ENCODE measurements around the gene UGCG. TPM values are rescaled to one million over a fixed set of nuclear protein-coding genes. Genes with fewer than 3 reads are reported as not detected.

UGCG gene
- total RNA-seq, 2 donors from 2014 or later, result 17.1 to 26.2 TPM

DNA sequence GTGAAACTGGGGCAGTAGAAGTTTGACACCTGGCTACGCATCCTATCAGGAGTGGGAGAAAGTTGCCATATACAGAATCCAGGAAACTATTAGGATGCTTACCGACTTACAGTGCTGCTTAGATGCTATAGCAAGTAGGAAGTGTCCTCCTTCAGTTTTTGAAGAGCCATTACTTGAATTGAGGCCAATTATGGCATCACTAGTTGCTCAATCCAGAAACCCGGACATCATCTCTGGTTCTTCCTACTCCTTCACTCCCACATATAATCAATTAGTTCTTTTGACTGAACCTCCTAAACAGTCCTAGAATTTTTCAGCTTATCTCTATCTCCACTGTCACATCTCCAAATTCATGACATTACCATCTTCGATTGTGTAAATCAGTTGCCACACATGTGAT lies 41.8 kb upstream of the UGCG start:
- no peaks in the 10 kb centered on the region for H3K9me3 ChIP-seq
- intact Hi-C loops (cut with DNase I), result no loop called here
- H3K27ac ChIP-seq, result no peak overlapping the region
- no peaks in the 10 kb centered on the region for H3K27me3 ChIP-seq
- H3K4me3 ChIP-seq, result no peak overlapping the region
- WGBS, 2 donors, result 75 to 90% methylated on average over 4 of the region's 4 CpGs
- H3K4me1 ChIP-seq, result no peaks in the 10 kb centered on the region
- DNase-seq, result no peak
- ATAC-seq, result no peak
- TF ChIP-seq POLR2A (IDR thresholded peaks at IDR 0.05), result no peak
- TF ChIP-seq CTCF (IDR thresholded peaks at IDR 0.05), result no peak
- no peaks in the 10 kb centered on the region for H3K36me3 ChIP-seq (replicated peaks in 1 of 2; ENCODE audit: insufficient read depth in 1 of 2, low read depth in 2 of 2)

GRCh38 chr9:111857555-111858211 lies 38.9 kb upstream of the UGCG start:
- 74 to 76% methylated on average over 3 of the region's 3 CpGs for WGBS, 2 donors
- DNase-seq, result no peak
- no peaks in the 10 kb centered on the region for H3K27me3 ChIP-seq
- H3K4me3 ChIP-seq, result no peak overlapping the region
- no peaks in the 10 kb centered on the region for H3K36me3 ChIP-seq (replicated peaks in 1 of 2; ENCODE audit: insufficient read depth in 1 of 2, low read depth in 2 of 2)
- intact Hi-C loops (cut with DNase I), result no loop called here
- TF ChIP-seq CTCF (IDR thresholded peaks at IDR 0.05), result no peak
- TF ChIP-seq POLR2A (IDR thresholded peaks at IDR 0.05), result no peak
- no peaks in the 10 kb centered on the region for H3K4me1 ChIP-seq
- H3K9me3 ChIP-seq, result no peaks in the 10 kb centered on the region
- H3K27ac ChIP-seq, result no peak overlapping the region
- ATAC-seq, result no peak

DNA sequence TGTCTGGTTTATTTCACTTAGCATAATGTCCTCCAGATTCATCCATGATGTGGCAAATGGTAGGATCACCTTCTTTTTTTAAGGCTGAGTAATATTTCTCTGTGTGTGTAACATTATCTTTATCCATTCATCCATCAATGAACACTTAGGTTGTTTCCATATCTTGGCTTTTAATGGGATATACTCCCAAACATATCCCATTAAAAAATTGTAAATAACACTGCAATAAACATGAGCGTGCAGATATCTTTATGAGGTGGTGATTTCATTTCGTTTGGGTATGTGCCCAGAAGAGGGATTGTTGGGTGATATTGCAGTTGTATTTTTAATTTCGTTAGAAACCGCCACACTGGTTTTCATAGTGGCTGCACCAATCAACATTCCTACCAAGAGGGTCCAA lies 36.2 kb upstream of the UGCG start:
- DNase-seq, result no peak
- Histone ChIP-seq H3K4me3 (no peak overlapping the region), H3K9me3 (no peaks in the 10 kb centered on the region), H3K36me3 (replicated peaks in 1 of 2; ENCODE audit: insufficient read depth in 1 of 2, low read depth in 2 of 2) (no peaks in the 10 kb centered on the region), H3K27ac (no peak overlapping the region), H3K4me1 (no peaks in the 10 kb centered on the region), H3K27me3 (no peaks in the 10 kb centered on the region)
- no peak for ATAC-seq
- intact Hi-C loops (cut with DNase I), result no loop called here
- TF ChIP-seq POLR2A (IDR thresholded peaks at IDR 0.05) (no peak), CTCF (IDR thresholded peaks at IDR 0.05) (no peak)
- WGBS, 2 donors, result 88 to 92% methylated on average over 4 of the region's 4 CpGs

DNA sequence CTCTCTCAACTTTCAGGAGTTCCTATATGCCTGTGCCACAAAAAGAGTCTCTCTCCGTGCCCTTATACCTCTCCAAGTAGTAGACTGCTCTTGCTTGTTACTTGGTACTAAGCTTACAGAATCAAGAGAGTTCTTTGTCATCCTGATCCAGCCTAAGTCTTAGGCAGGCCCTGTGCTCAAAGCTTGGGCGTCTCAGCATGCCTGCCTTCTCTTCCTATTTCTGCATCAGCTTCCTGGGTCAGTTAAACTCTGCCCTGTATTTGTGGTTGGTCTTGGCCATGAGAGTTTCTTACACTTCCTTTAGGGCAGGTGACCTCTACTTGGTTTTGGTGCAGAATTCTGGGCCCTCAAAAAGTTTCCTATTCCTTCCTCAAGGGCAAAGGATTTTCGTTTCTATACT lies 33.0 kb upstream of the UGCG start:
- intact Hi-C loops (cut with DNase I), result no loop called here
- Histone ChIP-seq H3K4me1 (no peaks in the 10 kb centered on the region), H3K27me3 (no peaks in the 10 kb centered on the region), H3K36me3 (replicated peaks in 1 of 2; ENCODE audit: insufficient read depth in 1 of 2, low read depth in 2 of 2) (no peaks in the 10 kb centered on the region), H3K9me3 (no peaks in the 10 kb centered on the region), H3K27ac (no peak overlapping the region), H3K4me3 (no peak overlapping the region)
- no peak for ATAC-seq
- TF ChIP-seq CTCF (IDR thresholded peaks at IDR 0.05), result no peak
- TF ChIP-seq POLR2A (IDR thresholded peaks at IDR 0.05), result no peak
- 85 to 87% methylated on average over 3 of the region's 3 CpGs for WGBS, 2 donors
- DNase-seq, result no peak

DNA sequence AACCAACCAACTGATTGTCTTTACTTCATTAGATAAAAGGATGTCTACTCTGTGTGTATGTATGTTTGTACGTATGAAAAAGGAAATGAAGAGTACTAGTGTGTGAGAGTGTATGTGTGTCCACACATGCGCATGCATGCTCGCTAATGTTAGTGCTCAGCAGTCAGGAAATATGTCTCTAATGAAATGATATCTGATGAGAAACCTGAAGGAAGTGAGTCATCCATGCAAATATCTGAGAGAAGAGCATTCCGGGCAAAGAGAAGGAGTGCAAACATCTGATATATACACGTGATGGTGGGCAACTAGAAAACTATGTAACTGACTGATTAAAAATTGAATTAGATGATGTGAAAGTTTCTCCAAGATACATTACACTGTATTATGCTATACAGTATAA lies 29.6 kb upstream of the UGCG start:
- H3K27me3 ChIP-seq, result no peaks in the 10 kb centered on the region
- no peak overlapping the region for H3K27ac ChIP-seq
- no peaks in the 10 kb centered on the region for H3K36me3 ChIP-seq (replicated peaks in 1 of 2; ENCODE audit: insufficient read depth in 1 of 2, low read depth in 2 of 2)
- TF ChIP-seq CTCF (IDR thresholded peaks at IDR 0.05) (no peak), POLR2A (IDR thresholded peaks at IDR 0.05) (no peak)
- 76 to 81% methylated on average over 5 of the region's 5 CpGs for WGBS, 2 donors
- no peak for ATAC-seq
- intact Hi-C loops (cut with DNase I), result no loop called here
- H3K4me3 ChIP-seq, result no peak overlapping the region
- no peaks in the 10 kb centered on the region for H3K9me3 ChIP-seq
- no peak for DNase-seq
- no peaks in the 10 kb centered on the region for H3K4me1 ChIP-seq
